DND-41 (cell line): Measurements from ENCODE around the gene RNU11.
"Not testable (repeated sequence)": the region's sequence is repeated elsewhere in the genome, so short reads cannot be mapped to it uniquely, and the experiment has no call there.

Source experiments
- CTCF ChIP-seq: IDR thresholded peaks from 2 replicates; pipeline ENCODE4 v1.5.1; 2012; ENCODE audit warnings: borderline replicate concordance, low read length, moderate library complexity, mild to moderate bottlenecking; ENCODE audit not compliant: poor library complexity, severe bottlenecking; ENCODE audit errors: extremely low read depth
- EZH2 ChIP-seq: IDR thresholded peaks from 3 replicates; pipeline ENCODE4 v1.6.1; 2012; ENCODE audit warnings: borderline replicate concordance, low read depth, mild to moderate bottlenecking, moderate library complexity, low read length, inconsistent platforms; ENCODE audit not compliant: severe bottlenecking

GRCh38 chr1:28645406-28645805 is 3.0 kb upstream of the RNU11 start:
- TF ChIP-seq CTCF, EZH2: not testable (repeated sequence)
